ENCODE results near the gene SMS. TPM values are rescaled to one million over a fixed set of nuclear protein-coding genes. Genes with fewer than 3 reads are reported as not detected.
"Not testable (repeated sequence)": the region's sequence is repeated elsewhere in the genome, so short reads cannot be mapped to it uniquely, and the experiment has no call there.

The SMS gene
- total and polyA plus RNA-seq, 2 donors (not counting 1 experiment from before 2014, with no cell fraction given), result 7.0 to 30.5 TPM

DNA sequence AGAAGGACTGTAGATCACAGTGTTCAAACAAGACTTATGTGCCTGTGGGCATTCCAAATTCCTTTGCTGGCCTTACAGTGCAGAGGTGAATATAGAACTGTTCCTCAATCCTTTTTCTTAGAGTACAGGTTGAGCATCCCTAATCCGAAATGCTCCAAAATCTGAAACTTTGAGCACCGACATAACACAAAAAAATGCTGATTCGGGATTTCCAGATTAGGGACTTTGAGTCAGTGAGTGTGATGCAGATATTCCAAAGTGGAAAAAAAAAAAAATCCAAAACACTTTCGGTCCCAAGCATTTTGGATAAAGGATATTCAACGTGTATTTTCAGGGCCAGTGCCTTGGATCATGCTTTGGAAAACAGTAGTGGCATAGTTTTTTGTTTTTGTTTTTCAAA, 9.2 kb downstream of the SMS start:
- Histone ChIP-seq H3K4me3 (ENCODE audit: control extremely low read depth in 1 of 5, extremely low read depth in 1 of 5, insufficient read depth in 1 of 5, low read depth in 2 of 5, low read length in 4 of 5) (no peak overlapping the region), H2AFZ (ENCODE audit: insufficient read depth, low read depth, low read length, poor library complexity, severe bottlenecking) (no peak overlapping the region), H3K9ac (ENCODE audit: low read length) (no peak overlapping the region), H3K27ac (ENCODE audit: low read length in 2 of 2) (no peak overlapping the region), H3K4me2 (replicated peaks; ENCODE audit: low read depth, low read length, poor library complexity, severe bottlenecking) (no peak overlapping the region), H3K4me1 (ENCODE audit: control insufficient read depth in 2 of 2, insufficient read depth in 2 of 2, low read length in 2 of 2) (no peaks in the 10 kb centered on the region), H3K27me3 (replicated peaks in 1 of 4; ENCODE audit: control extremely low read depth in 1 of 4, control insufficient read depth in 3 of 4, insufficient read depth in 4 of 4, low read length in 3 of 4) (no peaks in the 10 kb centered on the region), H3K79me2 (ENCODE audit: control insufficient read depth, insufficient read depth, low read length) (peaks cover 62% of the 10 kb centered on the region), H3K36me3 (replicated peaks in 1 of 2; ENCODE audit: control extremely low read depth in 1 of 2, control insufficient read depth in 1 of 2, extremely low read depth in 1 of 2, insufficient read depth in 2 of 2, low read length in 1 of 2) (no peaks in the 10 kb centered on the region), H3K9me3 (ENCODE audit: control extremely low read depth in 1 of 3, control insufficient read depth in 2 of 3, insufficient read depth in 1 of 3, low read length in 2 of 3) (no peaks in the 10 kb centered on the region), H4K20me1 (ENCODE audit: control insufficient read depth, insufficient read depth, low read length, poor library complexity, severe bottlenecking) (no peaks in the 10 kb centered on the region)
- Mint-ChIP-seq H3K27me3 (no peaks in the 10 kb centered on the region), H3K4me3 (no peak overlapping the region), H3K27ac (no peak overlapping the region), H3K9me3 (ENCODE audit: insufficient read depth) (no peaks in the 10 kb centered on the region), H3K4me1 (peaks cover 28% of the 10 kb centered on the region)
- WGBS (ENCODE audit: insufficient coverage), result no CpG with 5 or more reads among the region's 5 CpGs
- intact Hi-C loops (cut with micrococcal nuclease), result no loop called here
- CTCF ChIA-PET, result no interaction called here
- no peak for ATAC-seq (ENCODE audit: low read depth)
- DNase-seq, result no peak
- TF ChIP-seq EZH2 (IDR thresholded peaks at IDR 0.05; ENCODE audit: borderline replicate concordance, insufficient read depth, low read depth, low read length, poor library complexity, severe bottlenecking), result no peak
- TF ChIP-seq, protein P1, sequence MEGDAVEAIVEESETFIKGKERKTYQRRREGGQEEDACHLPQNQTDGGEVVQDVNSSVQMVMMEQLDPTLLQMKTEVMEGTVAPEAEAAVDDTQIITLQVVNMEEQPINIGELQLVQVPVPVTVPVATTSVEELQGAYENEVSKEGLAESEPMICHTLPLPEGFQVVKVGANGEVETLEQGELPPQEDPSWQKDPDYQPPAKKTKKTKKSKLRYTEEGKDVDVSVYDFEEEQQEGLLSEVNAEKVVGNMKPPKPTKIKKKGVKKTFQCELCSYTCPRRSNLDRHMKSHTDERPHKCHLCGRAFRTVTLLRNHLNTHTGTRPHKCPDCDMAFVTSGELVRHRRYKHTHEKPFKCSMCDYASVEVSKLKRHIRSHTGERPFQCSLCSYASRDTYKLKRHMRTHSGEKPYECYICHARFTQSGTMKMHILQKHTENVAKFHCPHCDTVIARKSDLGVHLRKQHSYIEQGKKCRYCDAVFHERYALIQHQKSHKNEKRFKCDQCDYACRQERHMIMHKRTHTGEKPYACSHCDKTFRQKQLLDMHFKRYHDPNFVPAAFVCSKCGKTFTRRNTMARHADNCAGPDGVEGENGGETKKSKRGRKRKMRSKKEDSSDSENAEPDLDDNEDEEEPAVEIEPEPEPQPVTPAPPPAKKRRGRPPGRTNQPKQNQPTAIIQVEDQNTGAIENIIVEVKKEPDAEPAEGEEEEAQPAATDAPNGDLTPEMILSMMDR (IDR thresholded peaks at IDR 0.05), result no peak
- POLR2A ChIA-PET, result no interaction called here

DNA sequence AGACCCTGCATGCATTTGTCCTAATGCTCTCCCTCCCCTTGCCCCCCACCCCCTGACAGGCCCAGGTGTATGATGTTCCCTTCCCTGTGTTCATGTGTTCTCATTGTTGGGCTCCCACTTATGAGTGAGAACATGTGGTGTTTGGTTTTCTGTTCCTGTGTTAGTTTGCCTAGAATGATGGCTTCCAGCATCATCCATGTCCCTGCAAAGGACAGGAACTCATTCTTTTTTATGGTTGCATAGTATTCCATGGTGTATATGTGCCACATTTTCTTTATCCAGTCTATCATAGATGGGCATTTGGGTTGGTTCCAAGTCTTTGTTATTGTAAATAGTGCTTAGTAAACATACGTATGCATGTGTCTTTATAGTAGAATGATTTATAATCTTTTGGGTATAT, 10.0 kb downstream of the SMS start:
- H3K27ac ChIP-seq (ENCODE audit: low read length in 2 of 2); H3K9me3 Mint-ChIP-seq (ENCODE audit: insufficient read depth); intact Hi-C loops (cut with micrococcal nuclease); H3K9ac ChIP-seq (ENCODE audit: low read length); H3K27ac Mint-ChIP-seq; H3K27me3 Mint-ChIP-seq; H4K20me1 ChIP-seq (ENCODE audit: control insufficient read depth, insufficient read depth, low read length, poor library complexity, severe bottlenecking); H3K4me2 ChIP-seq (replicated peaks; ENCODE audit: low read depth, low read length, poor library complexity, severe bottlenecking); CTCF ChIA-PET; ATAC-seq (ENCODE audit: low read depth); H3K27me3 ChIP-seq (replicated peaks in 1 of 4; ENCODE audit: control extremely low read depth in 1 of 4, control insufficient read depth in 3 of 4, insufficient read depth in 4 of 4, low read length in 3 of 4); DNase-seq; H3K4me3 ChIP-seq (ENCODE audit: control extremely low read depth in 1 of 5, extremely low read depth in 1 of 5, insufficient read depth in 1 of 5, low read depth in 2 of 5, low read length in 4 of 5); H2AFZ ChIP-seq (ENCODE audit: insufficient read depth, low read depth, low read length, poor library complexity, severe bottlenecking); POLR2A ChIA-PET; H3K4me3 Mint-ChIP-seq; H3K4me1 ChIP-seq (ENCODE audit: control insufficient read depth in 2 of 2, insufficient read depth in 2 of 2, low read length in 2 of 2); H3K36me3 ChIP-seq (replicated peaks in 1 of 2; ENCODE audit: control extremely low read depth in 1 of 2, control insufficient read depth in 1 of 2, extremely low read depth in 1 of 2, insufficient read depth in 2 of 2, low read length in 1 of 2); H3K9me3 ChIP-seq (ENCODE audit: control extremely low read depth in 1 of 3, control insufficient read depth in 2 of 3, insufficient read depth in 1 of 3, low read length in 2 of 3): not testable (repeated sequence)
- WGBS (ENCODE audit: insufficient coverage), result no CpG with 5 or more reads among the region's 1 CpG
- peaks cover 61% of the 10 kb centered on the region for H3K79me2 ChIP-seq (ENCODE audit: control insufficient read depth, insufficient read depth, low read length)
- peaks cover 34% of the 10 kb centered on the region for H3K4me1 Mint-ChIP-seq

Measured in B cell (primary cell).